Caco-2 (cell line): ENCODE results near the gene LRRIQ1. TPM values are rescaled to one million over a fixed set of nuclear protein-coding genes. Genes with fewer than 3 reads are reported as not detected.

ENCODE experiments used
- BruUV-seq: library from RNA; stranded (reverse); fragments of 400-500 nt; replicated peaks from 2 replicates; lab custom pipeline; 2021; lab: Mats Ljungman, UMichigan
- CTCF ChIA-PET: fragments of 300-600 bp; sonication (Branson Sonifier 250); formaldehyde crosslinking; loops from one replicate; lab custom pipeline; 2022; ENCODE audit warnings: antibody characterized with exemption; lab: Charles Lee
- POLR2A ChIA-PET: fragments of 300-600 bp; sonication (Branson Sonifier 250); formaldehyde crosslinking; loops from one replicate; lab custom pipeline; 2022; ENCODE audit warnings: antibody characterized with exemption; lab: Charles Lee
- DNase-seq, 2 experiments: peaks; one replicate each; pipeline versions ENCODE4 v3.0.0 to v3.0.0-alpha.2; 2020 to 2022
- H3K27me3 ChIP-seq: replicated peaks from 2 replicates; pipeline ENCODE4 v1.6.0; 2011; ENCODE audit warnings: low read length; ENCODE audit not compliant: control insufficient read depth, insufficient read depth
- H3K36me3 ChIP-seq: 2 replicates; pipeline ENCODE4 v1.5.1; 2011; ENCODE audit warnings: low read length; ENCODE audit not compliant: control insufficient read depth, insufficient read depth
- H3K4me1 ChIP-seq: fragments of 250-450 bp; sonication (Bioruptor Pico); 2 replicates; pipeline ENCODE4 v1.5.1; 2020; ENCODE audit warnings: mild to moderate bottlenecking
- H3K4me3 ChIP-seq: 2 replicates; pipeline ENCODE4 v1.5.1; 2011; ENCODE audit warnings: low read depth, mild to moderate bottlenecking, control low read depth, low read length
- H3K9me3 ChIP-seq: fragments of 250-450 bp; sonication (Bioruptor Pico); 2 replicates; pipeline ENCODE4 v1.5.1; 2020; ENCODE audit warnings: mild to moderate bottlenecking, moderate library complexity
- H3K27ac Mint-ChIP-seq: one replicate; pipeline ENCODE4 v1.8.0; 2022; ENCODE audit warnings: mixed read lengths; ENCODE audit not compliant: unreplicated experiment
- H3K27me3 Mint-ChIP-seq: one replicate; pipeline ENCODE4 v1.8.0; 2022; ENCODE audit warnings: mixed read lengths; ENCODE audit not compliant: insufficient read depth, unreplicated experiment
- H3K36me3 Mint-ChIP-seq: one replicate; pipeline ENCODE4 v1.8.0; 2022; ENCODE audit warnings: mild to moderate bottlenecking, mixed read lengths; ENCODE audit not compliant: insufficient read depth, unreplicated experiment
- H3K4me1 Mint-ChIP-seq: one replicate; pipeline ENCODE4 v1.8.0; 2022; ENCODE audit warnings: low read depth, mixed read lengths; ENCODE audit not compliant: unreplicated experiment
- H3K4me3 Mint-ChIP-seq: one replicate; pipeline ENCODE4 v1.8.0; 2022; ENCODE audit warnings: mild to moderate bottlenecking, moderate library complexity, mixed read lengths; ENCODE audit not compliant: unreplicated experiment
- H3K9me3 Mint-ChIP-seq: one replicate; pipeline ENCODE4 v1.8.0; 2022; ENCODE audit warnings: mixed read lengths; ENCODE audit not compliant: unreplicated experiment
- intact Hi-C: fragments of 100-400 bp; cut with micrococcal nuclease; formaldehyde crosslinking; loops from one replicate; pipeline ENCODE4 v1.10.0; 2022; ENCODE audit not compliant: unreplicated experiment
- total RNA-seq: library from RNA; stranded (reverse); gene quantifications from 2 replicates; pipeline ENCODE4 v1.2.3, GENCODE V29; 2022
- TF ChIP-seq, protein P1 (sequence below), 2 experiments: fragments of 200-600 bp in 1 of 2; IDR thresholded peaks; 1 replicate in 1 of 2; 2 replicates in 1 of 2; pipeline versions ENCODE4 v1.5.1 to v1.8.0; 2011 to 2022; ENCODE audit warnings: antibody characterized with exemption in 1 of 2, control low read depth in 1 of 2, inconsistent platforms in 1 of 2, low read depth in 1 of 2, low read length in 1 of 2, mild to moderate bottlenecking in 1 of 2, moderate library complexity in 1 of 2; ENCODE audit not compliant: insufficient read depth in 1 of 2, severe bottlenecking in 1 of 2, unreplicated experiment in 1 of 2

LRRIQ1 gene
- total RNA-seq, 1 experiment from 2014 or later, result not detected

DNA sequence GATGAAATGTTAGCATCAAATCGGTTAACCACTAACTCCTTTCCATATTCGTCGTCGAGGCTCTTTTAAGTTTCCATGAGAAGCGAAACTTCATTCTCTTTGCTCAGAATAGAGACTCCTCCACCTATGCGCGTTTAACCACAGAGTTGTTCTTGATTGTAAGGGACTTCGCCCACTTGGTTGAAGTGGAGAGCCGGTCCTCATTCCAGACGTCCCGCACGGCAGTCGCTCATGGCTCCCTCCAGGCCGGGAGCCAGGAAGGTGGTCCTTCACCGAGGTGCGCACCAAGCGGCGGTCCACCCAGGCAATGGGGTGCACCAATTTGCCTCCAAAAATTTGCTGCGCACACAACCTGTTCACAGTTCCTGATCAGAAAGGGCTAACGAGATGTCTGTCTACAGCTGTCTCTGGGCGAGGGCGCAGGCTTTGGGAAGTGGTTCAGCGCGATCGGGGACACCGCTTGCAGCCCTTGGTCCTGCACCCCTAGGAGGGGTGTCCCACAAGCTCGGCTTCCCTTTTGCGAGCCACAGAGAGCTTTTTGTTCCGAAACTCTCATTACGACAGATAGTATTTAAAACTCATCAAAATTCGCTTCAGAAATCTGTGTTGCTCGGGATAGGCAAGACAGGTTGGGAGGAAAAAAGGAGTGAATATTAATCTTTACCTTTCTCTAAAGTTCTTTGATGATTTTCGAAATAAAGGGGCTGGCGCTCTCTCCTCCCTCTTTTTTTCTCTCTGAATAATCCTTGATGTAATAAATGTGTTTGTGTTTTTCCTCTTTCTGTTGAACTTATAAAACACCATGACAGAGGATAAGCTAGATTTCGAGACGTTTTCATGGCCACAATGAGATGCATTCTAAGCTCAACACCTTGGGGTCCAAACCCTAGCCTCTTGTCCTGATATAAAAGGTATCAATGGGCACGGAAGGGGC lies 237.5 kb downstream of the LRRIQ1 start:
- Mint-ChIP-seq H3K4me1 (no peaks in the 10 kb centered on the region), H3K36me3 (no peaks in the 10 kb centered on the region), H3K4me3 (no peak overlapping the region), H3K27ac (no peak overlapping the region), H3K9me3 (no peaks in the 10 kb centered on the region), H3K27me3 (peaks cover 15% of the 10 kb centered on the region)
- TF ChIP-seq, protein P1, sequence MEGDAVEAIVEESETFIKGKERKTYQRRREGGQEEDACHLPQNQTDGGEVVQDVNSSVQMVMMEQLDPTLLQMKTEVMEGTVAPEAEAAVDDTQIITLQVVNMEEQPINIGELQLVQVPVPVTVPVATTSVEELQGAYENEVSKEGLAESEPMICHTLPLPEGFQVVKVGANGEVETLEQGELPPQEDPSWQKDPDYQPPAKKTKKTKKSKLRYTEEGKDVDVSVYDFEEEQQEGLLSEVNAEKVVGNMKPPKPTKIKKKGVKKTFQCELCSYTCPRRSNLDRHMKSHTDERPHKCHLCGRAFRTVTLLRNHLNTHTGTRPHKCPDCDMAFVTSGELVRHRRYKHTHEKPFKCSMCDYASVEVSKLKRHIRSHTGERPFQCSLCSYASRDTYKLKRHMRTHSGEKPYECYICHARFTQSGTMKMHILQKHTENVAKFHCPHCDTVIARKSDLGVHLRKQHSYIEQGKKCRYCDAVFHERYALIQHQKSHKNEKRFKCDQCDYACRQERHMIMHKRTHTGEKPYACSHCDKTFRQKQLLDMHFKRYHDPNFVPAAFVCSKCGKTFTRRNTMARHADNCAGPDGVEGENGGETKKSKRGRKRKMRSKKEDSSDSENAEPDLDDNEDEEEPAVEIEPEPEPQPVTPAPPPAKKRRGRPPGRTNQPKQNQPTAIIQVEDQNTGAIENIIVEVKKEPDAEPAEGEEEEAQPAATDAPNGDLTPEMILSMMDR (IDR thresholded peaks at IDR 0.05; ENCODE audit: insufficient read depth in 1 of 2, low read depth in 1 of 2, low read length in 1 of 2, severe bottlenecking in 1 of 2, unreplicated experiment in 1 of 2), result no peak
- BruUV-seq, result no TSS peak
- H3K4me3 ChIP-seq, result no peak overlapping the region
- no peaks in the 10 kb centered on the region for H3K36me3 ChIP-seq
- ChIA-PET POLR2A (no interaction called here), CTCF (no interaction called here)
- H3K4me1 ChIP-seq, result no peaks in the 10 kb centered on the region
- DNase-seq, result no peak
- H3K27me3 ChIP-seq, result no peaks in the 10 kb centered on the region
- intact Hi-C loops, result no loop called here
- no peaks in the 10 kb centered on the region for H3K9me3 ChIP-seq

DNA sequence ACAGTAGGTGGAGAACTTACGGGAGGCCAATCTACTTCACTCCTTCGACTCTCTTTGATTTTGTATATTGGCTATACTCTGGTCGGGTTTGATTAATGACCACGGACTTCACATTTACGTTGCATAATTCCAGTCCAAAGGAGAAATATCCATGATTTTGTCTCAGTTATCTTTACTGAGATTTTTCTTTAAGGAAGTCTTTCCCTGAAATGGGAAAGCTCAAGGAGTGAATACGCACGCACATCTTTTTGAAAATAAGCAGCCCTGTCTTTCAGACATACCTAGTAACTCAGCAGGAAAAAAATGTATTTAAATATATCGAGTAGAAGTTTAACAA lies 238.1 kb downstream of the LRRIQ1 start:
- TF ChIP-seq, protein P1 (IDR thresholded peaks at IDR 0.05; ENCODE audit: insufficient read depth in 1 of 2, low read depth in 1 of 2, low read length in 1 of 2, severe bottlenecking in 1 of 2, unreplicated experiment in 1 of 2), result no peak
- Mint-ChIP-seq H3K27ac (no peak overlapping the region), H3K27me3 (peaks cover 15% of the 10 kb centered on the region), H3K9me3 (no peaks in the 10 kb centered on the region), H3K4me1 (no peaks in the 10 kb centered on the region), H3K36me3 (no peaks in the 10 kb centered on the region), H3K4me3 (no peak overlapping the region)
- CTCF ChIA-PET, result no interaction called here
- Histone ChIP-seq H3K36me3 (no peaks in the 10 kb centered on the region), H3K4me1 (no peaks in the 10 kb centered on the region), H3K9me3 (no peaks in the 10 kb centered on the region), H3K27me3 (no peaks in the 10 kb centered on the region), H3K4me3 (no peak overlapping the region)
- intact Hi-C loops, result no loop called here
- no peak for DNase-seq
- BruUV-seq, result no TSS peak
- POLR2A ChIA-PET, result no interaction called here

DNA sequence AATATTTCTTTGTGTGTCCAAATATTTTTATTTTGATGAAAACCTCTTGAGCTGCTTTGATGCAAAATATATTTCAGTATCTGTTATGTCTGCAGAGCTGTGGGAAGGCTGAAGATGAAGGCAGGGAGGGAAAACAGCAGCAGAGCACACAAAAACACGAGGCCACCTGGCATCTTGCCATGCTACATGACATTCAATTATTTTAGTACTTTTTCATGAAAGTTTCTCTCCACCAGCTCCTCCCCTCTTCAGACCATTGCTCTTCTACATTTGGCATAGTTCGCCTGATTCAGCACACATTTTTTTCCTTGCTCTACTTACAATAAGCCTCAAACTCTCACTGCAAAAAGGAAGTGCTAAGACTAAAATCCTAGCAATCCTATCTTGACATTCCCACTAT lies 239.2 kb downstream of the LRRIQ1 start:
- TF ChIP-seq, protein P1 (IDR thresholded peaks at IDR 0.05; ENCODE audit: insufficient read depth in 1 of 2, low read depth in 1 of 2, low read length in 1 of 2, severe bottlenecking in 1 of 2, unreplicated experiment in 1 of 2), result no peak
- Mint-ChIP-seq H3K4me3 (no peak overlapping the region), H3K9me3 (no peaks in the 10 kb centered on the region), H3K27me3 (peaks cover 15% of the 10 kb centered on the region), H3K27ac (no peak overlapping the region), H3K36me3 (no peaks in the 10 kb centered on the region), H3K4me1 (no peaks in the 10 kb centered on the region)
- no peaks in the 10 kb centered on the region for H3K36me3 ChIP-seq
- H3K4me3 ChIP-seq, result no peak overlapping the region
- no TSS peak for BruUV-seq
- no peaks in the 10 kb centered on the region for H3K4me1 ChIP-seq
- no peaks in the 10 kb centered on the region for H3K27me3 ChIP-seq
- intact Hi-C loops, result no loop called here
- no peak for DNase-seq
- ChIA-PET POLR2A (no interaction called here), CTCF (no interaction called here)
- no peaks in the 10 kb centered on the region for H3K9me3 ChIP-seq
